GM18870 (cell line): Measurements from ENCODE around the gene AKT2.
"Not testable (repeated sequence)": the region's sequence is repeated elsewhere in the genome, so short reads cannot be mapped to it uniquely, and the experiment has no call there.

Source experiments
- ATAC-seq: cut with Tn5 transposase; IDR thresholded peaks from one replicate; pipeline ENCODE4 v1.9.1; 2021; ENCODE audit warnings: moderate library complexity; ENCODE audit not compliant: unreplicated experiment

AKT2 gene

GRCh38 chr19:40284501-40285352, at the start of gene AKT2:
AKT2 (minus strand) TSS chr19:40285345; CDS start chr19:40265267, 20,078 bp downstream.
- ATAC-seq = no peak

GRCh38 chr19:40333083-40333482, 47.9 kb upstream of the AKT2 start:
- ATAC-seq = not testable (repeated sequence)

- ATAC-seq = no peak
Observed at GRCh38 chr19:40332669-40333068, 47.5 kb upstream of the AKT2 start.

GRCh38 chr19:40331052-40331451, 45.9 kb upstream of the AKT2 start:
- ATAC-seq = no peak

- no peak for ATAC-seq
Observed at GRCh38 chr19:40326201-40326600, 41.1 kb upstream of the AKT2 start.

- no peak for ATAC-seq
Observed at GRCh38 chr19:40323705-40324104, 38.6 kb upstream of the AKT2 start.

GRCh38 chr19:40322951-40323615, 37.9 kb upstream of the AKT2 start:
- no peak for ATAC-seq

GRCh38 chr19:40322271-40322610, 37.1 kb upstream of the AKT2 start:
- no peak for ATAC-seq

GRCh38 chr19:40321566-40322270, 36.6 kb upstream of the AKT2 start:
- ATAC-seq = no peak

- no peak for ATAC-seq
Observed at GRCh38 chr19:40321076-40321475, 35.9 kb upstream of the AKT2 start.

- no peak for ATAC-seq
Observed at GRCh38 chr19:40320558-40320935, 35.4 kb upstream of the AKT2 start.

- no peak for ATAC-seq
Observed at GRCh38 chr19:40317338-40317737, 32.2 kb upstream of the AKT2 start.

- ATAC-seq = no peak
Observed at GRCh38 chr19:40315812-40316470, 30.8 kb upstream of the AKT2 start.

- ATAC-seq = no peak
Observed at GRCh38 chr19:40314656-40315055, 29.5 kb upstream of the AKT2 start.

GRCh38 chr19:40313229-40313983, 28.3 kb upstream of the AKT2 start:
- ATAC-seq = no peak

GRCh38 chr19:40312533-40312932, 27.4 kb upstream of the AKT2 start:
- no peak for ATAC-seq

- ATAC-seq = no peak
Observed at GRCh38 chr19:40309666-40310065, 24.5 kb upstream of the AKT2 start.

- ATAC-seq = no peak
Observed at GRCh38 chr19:40305403-40305802, 20.3 kb upstream of the AKT2 start.

GRCh38 chr19:40304306-40304705, 19.2 kb upstream of the AKT2 start:
- ATAC-seq = no peak

GRCh38 chr19:40303765-40304164, 18.6 kb upstream of the AKT2 start:
- ATAC-seq = no peak
